WTC11 (cell line): ENCODE measurements around the gene CENPVL3. TPM values are rescaled to one million over a fixed set of nuclear protein-coding genes. Genes with fewer than 3 reads are reported as not detected.

Experiments
- ATAC-seq: fragments of 200-7000 bp; cut with Tn5 transposase; 2 replicates; pipeline ENCODE4 v1.10.0; 2021; ENCODE audit warnings: mild to moderate bottlenecking, moderate library complexity
- CTCF ChIA-PET: fragments of 300-600 bp; sonication (Branson Sonifier 250); formaldehyde crosslinking; loops from one replicate; lab custom pipeline; 2021; ENCODE audit warnings: antibody characterized with exemption; lab: Charles Lee
- POLR2A ChIA-PET: fragments of 350-600 bp; sonication (Branson Sonifier 250); formaldehyde crosslinking; loops from one replicate; lab custom pipeline; 2021; ENCODE audit warnings: antibody characterized with exemption; lab: Charles Lee
- DNase-seq: peaks from one replicate; pipeline ENCODE4 v3.0.0; 2021; ENCODE audit warnings: low spot score
- H3K27ac Mint-ChIP-seq: 2 replicates; pipeline ENCODE4 v1.8.0; 2021; ENCODE audit warnings: mixed read lengths
- H3K27me3 Mint-ChIP-seq: 2 replicates; pipeline ENCODE4 v1.8.0; 2021; ENCODE audit warnings: low read depth, mild to moderate bottlenecking, moderate library complexity, mixed read lengths
- H3K36me3 Mint-ChIP-seq: 2 replicates; pipeline ENCODE4 v1.8.0; 2021; ENCODE audit warnings: mixed read lengths
- H3K4me1 Mint-ChIP-seq: 2 replicates; pipeline ENCODE4 v1.8.0; 2022; ENCODE audit warnings: mixed read lengths
- H3K4me3 Mint-ChIP-seq: 2 replicates; pipeline ENCODE4 v1.8.0; 2021; ENCODE audit warnings: mild to moderate bottlenecking, moderate library complexity, mixed read lengths
- H3K9me3 Mint-ChIP-seq: 2 replicates; pipeline ENCODE4 v1.8.0; 2021; ENCODE audit warnings: mixed read lengths
- NR1H2 ChIP-seq: sonication (generic); formaldehyde crosslinking; IDR thresholded peaks from 2 replicates; pipeline ENCODE4 v1.9.0; 2021; ENCODE audit warnings: mild to moderate bottlenecking, moderate library complexity, missing genetic modification reagents
- SMAD4 ChIP-seq: sonication (generic); formaldehyde crosslinking; IDR thresholded peaks from 2 replicates; pipeline ENCODE4 v1.8.0; 2022; ENCODE audit warnings: mild to moderate bottlenecking, missing genetic modification reagents
- TP53 ChIP-seq: sonication (generic); formaldehyde crosslinking; IDR thresholded peaks from 2 replicates; pipeline ENCODE4 v1.8.1; 2023; ENCODE audit warnings: mild to moderate bottlenecking, missing genetic modification reagents
- total RNA-seq: library from RNA; stranded (reverse); gene quantifications from 3 replicates; pipeline ENCODE4 v1.2.3, GENCODE V29; 2021
- TF ChIP-seq, protein P1 (sequence below): sonication (generic); formaldehyde crosslinking; IDR thresholded peaks from 2 replicates; pipeline ENCODE4 v1.8.1; 2022; ENCODE audit warnings: low read depth, missing genetic modification reagents, borderline replicate concordance
- TF ChIP-seq, protein P2 (sequence below): sonication (generic); formaldehyde crosslinking; IDR thresholded peaks from 2 replicates; pipeline ENCODE4 v1.8.0; 2022; ENCODE audit warnings: missing genetic modification reagents
- TF ChIP-seq, protein P3 (sequence below): sonication (generic); formaldehyde crosslinking; IDR thresholded peaks from 2 replicates; pipeline ENCODE4 v1.8.0; 2022; ENCODE audit warnings: mild to moderate bottlenecking, missing genetic modification reagents

Gene CENPVL3
- total RNA-seq, 1 experiment from 2014 or later: 3.3 TPM

DNA sequence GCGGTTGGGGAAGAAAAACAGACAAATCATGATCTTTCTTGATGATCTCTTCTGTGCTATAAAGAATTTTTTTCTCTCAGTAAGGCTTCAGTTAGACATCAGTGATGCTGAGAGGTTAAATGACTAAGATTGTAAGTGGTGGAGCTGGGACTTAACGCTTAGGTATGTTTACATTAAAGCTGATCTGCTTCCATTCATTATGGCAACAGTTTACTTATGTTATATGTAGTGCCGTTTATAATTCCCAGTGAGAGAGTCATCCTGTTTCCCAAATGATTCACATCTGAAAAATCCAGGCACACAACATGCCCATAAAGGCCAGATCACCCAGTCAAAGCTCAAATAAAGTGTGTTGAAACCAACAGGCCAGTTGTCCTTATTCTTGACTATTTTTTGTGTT, 50.1 kb downstream of the CENPVL3 start:
- no peak for ATAC-seq
- Mint-ChIP-seq H3K27me3 (no peaks in the 10 kb centered on the region), H3K4me3 (no peak overlapping the region), H3K4me1 (peaks cover 2% of the 10 kb centered on the region; the same call in 1 of the 2 replicates), H3K27ac (no peak overlapping the region), H3K36me3 (no peaks in the 10 kb centered on the region), H3K9me3 (no peaks in the 10 kb centered on the region; the same call in 1 of the 2 replicates)
- TF ChIP-seq NR1H2 (no peak), SMAD4 (no peak), TP53 (no peak)
- TF ChIP-seq, protein P1, sequence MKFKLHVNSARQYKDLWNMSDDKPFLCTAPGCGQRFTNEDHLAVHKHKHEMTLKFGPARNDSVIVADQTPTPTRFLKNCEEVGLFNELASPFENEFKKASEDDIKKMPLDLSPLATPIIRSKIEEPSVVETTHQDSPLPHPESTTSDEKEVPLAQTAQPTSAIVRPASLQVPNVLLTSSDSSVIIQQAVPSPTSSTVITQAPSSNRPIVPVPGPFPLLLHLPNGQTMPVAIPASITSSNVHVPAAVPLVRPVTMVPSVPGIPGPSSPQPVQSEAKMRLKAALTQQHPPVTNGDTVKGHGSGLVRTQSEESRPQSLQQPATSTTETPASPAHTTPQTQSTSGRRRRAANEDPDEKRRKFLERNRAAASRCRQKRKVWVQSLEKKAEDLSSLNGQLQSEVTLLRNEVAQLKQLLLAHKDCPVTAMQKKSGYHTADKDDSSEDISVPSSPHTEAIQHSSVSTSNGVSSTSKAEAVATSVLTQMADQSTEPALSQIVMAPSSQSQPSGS (CRISPR knock-in tag): no peak
- TF ChIP-seq, protein P2, sequence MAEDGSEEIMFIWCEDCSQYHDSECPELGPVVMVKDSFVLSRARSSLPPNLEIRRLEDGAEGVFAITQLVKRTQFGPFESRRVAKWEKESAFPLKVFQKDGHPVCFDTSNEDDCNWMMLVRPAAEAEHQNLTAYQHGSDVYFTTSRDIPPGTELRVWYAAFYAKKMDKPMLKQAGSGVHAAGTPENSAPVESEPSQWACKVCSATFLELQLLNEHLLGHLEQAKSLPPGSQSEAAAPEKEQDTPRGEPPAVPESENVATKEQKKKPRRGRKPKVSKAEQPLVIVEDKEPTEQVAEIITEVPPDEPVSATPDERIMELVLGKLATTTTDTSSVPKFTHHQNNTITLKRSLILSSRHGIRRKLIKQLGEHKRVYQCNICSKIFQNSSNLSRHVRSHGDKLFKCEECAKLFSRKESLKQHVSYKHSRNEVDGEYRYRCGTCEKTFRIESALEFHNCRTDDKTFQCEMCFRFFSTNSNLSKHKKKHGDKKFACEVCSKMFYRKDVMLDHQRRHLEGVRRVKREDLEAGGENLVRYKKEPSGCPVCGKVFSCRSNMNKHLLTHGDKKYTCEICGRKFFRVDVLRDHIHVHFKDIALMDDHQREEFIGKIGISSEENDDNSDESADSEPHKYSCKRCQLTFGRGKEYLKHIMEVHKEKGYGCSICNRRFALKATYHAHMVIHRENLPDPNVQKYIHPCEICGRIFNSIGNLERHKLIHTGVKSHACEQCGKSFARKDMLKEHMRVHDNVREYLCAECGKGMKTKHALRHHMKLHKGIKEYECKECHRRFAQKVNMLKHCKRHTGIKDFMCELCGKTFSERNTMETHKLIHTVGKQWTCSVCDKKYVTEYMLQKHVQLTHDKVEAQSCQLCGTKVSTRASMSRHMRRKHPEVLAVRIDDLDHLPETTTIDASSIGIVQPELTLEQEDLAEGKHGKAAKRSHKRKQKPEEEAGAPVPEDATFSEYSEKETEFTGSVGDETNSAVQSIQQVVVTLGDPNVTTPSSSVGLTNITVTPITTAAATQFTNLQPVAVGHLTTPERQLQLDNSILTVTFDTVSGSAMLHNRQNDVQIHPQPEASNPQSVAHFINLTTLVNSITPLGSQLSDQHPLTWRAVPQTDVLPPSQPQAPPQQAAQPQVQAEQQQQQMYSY (CRISPR knock-in tag): no peak
- TF ChIP-seq, protein P3, sequence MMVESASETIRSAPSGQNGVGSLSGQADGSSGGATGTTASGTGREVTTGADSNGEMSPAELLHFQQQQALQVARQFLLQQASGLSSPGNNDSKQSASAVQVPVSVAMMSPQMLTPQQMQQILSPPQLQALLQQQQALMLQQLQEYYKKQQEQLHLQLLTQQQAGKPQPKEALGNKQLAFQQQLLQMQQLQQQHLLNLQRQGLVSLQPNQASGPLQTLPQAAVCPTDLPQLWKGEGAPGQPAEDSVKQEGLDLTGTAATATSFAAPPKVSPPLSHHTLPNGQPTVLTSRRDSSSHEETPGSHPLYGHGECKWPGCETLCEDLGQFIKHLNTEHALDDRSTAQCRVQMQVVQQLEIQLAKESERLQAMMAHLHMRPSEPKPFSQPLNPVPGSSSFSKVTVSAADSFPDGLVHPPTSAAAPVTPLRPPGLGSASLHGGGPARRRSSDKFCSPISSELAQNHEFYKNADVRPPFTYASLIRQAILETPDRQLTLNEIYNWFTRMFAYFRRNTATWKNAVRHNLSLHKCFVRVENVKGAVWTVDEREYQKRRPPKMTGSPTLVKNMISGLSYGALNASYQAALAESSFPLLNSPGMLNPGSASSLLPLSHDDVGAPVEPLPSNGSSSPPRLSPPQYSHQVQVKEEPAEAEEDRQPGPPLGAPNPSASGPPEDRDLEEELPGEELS: no peak
- CTCF ChIA-PET: no interaction called here
- POLR2A ChIA-PET: no interaction called here
- DNase-seq: no peak

Other genes with a start within 250 kb of the CENPVL3 start
- gene NUDT11, start 122.3 kb downstream of the CENPVL3 start, total RNA-seq: 24.3 to 27.8 TPM (median 25.1 TPM) in 3 replicates
- 3.1 to 3.7 TPM (median 3.5 TPM) in 3 replicates for gene CENPVL2, start 63.9 kb upstream of the CENPVL3 start, total RNA-seq
- 3.1 to 3.7 TPM (median 3.5 TPM) in 3 replicates for gene CENPVL1, start 91.6 kb upstream of the CENPVL3 start, total RNA-seq
- 25.9 to 32.1 TPM (median 31.4 TPM) in 3 replicates for gene GSPT2, start 124.5 kb upstream of the CENPVL3 start, total RNA-seq